ENCODE data around the gene TSNAX.

Gene TSNAX

GRCh38 chr1:231603598-231604275 lies 75.3 kb downstream of the TSNAX start:
- peak; percentile 71 to 76 for DNase-seq

DNA sequence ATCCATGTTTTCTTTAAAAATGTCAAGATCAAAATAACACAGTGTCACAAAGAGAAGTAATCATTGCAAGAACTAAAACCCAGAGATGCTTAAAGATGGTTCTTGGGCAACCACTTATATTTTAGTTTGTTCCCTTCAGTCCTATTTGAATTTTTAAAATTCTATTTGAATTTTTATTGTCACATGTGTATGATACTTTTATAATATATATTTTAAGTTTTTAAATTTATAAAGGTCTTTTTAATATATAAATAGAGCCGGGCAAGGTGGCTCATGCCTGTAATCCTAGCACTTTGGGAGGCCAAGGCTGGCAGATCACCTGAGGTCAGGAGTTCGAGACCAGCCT lies 75.8 kb downstream of the TSNAX start:
- DNase-seq, result no peak

GRCh38 chr1:231605149-231606100 lies 77.0 kb downstream of the TSNAX start:
- DNase-seq, result no peak

GRCh38 chr1:231606712-231607111 lies 78.2 kb downstream of the TSNAX start:
- DNase-seq, result no peak

- no peak for DNase-seq
Measured at GRCh38 chr1:231610388-231610787, 81.9 kb downstream of the TSNAX start.

DNA sequence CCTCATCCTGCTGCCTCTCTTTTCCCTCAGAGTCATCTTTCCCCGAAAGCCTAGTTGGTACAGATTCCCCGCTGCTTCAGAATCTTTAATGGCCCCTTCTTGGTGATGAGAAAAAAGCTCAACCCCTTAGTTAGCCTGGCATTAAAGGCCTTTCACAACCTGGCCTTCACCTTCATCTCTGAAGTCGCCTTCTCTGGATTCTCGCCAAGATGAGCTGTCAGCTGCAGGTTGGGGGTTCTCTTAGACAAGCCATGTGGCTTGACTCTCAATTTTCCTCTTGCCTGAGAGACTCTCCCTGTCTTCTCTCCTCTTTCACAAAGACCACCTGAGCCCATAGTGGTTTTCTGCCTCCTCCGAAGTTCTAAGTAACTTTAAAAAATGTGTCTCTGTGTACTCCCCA lies 82.6 kb downstream of the TSNAX start:
- no peak for DNase-seq

- no peak for DNase-seq
Measured at GRCh38 chr1:231611851-231612250, 83.4 kb downstream of the TSNAX start.

DNA sequence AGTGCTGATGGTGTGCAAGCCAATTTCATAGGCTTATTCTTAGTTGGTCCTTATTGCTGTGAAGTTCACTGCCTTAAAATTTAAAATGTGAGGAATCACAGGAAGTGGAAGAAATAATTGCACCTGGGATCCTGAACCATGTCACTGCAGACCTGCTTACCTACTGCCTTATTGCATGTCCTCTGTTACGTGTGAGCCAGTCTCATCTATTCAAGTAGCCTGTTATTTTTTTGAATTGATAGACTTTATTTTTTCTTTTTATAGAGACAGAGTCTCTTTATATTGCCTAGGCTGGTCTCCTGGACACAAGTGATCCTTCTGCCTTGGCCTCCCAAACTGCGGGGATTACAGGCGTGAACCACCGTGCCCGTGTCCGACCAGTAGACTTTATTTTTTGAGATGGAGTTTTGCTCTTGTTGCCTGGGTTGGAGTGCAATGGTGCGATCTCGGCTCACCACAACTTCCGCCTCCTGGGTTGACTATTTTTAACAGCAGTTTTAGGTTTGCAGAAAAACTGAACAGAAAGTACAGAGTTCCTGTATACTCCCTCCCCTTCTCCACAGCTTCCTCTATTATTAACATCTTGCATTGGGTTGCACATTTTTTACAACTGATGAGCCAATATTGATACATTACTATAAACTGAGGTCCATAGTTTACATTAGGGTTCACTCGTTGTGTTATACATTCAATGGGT lies 84.1 kb downstream of the TSNAX start:
- peak; percentile 94 to 95 for DNase-seq

DNA sequence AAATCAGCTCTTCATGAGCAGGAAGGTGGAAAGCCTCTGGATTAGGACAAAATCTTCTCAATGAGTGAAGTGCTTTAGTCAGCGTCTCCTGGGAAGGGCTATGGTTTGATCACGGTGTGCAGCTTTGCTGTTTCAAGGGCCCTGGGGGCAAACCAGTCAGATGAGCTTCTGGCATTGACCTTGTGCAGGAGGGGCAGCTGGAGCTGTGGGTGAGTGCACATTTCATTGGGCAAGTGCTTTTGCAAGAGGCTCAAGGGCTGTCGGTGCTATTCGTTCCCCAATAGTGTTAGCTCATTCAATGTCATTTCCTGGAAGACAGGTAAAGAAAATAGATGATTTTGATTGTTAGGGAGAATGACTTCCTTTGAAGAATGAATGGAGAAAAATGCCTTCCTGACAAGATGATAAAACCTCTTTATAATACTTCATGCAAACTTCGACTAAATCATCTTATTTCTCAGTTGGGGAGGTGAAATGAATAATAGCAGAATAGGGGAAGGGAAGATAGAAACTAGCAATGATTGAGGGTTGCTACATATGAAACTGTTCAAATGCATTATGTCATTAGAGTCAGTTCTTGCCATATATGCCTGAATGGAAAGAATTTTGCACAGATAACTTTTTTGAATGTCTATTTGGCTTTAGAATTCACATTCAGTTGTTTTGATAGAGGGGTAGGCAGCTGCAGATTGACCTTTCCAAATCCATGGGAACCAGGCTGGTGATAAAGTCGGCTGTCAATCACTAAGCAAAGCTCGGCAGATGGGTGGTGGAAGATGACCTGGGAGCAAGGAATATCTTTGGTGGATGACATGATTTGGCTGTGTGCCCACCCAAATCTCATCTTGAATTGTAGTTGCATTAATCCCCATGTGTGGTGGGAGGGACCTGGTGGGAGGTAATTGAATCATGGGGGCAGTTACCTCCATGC lies 85.2 kb downstream of the TSNAX start:
- peak; percentile 83 to 92 for DNase-seq

Measured in AML-193 (cell line).